HCT116 (cell line): ENCODE results near the gene CLASP1. TPM values are rescaled to one million over a fixed set of nuclear protein-coding genes. Genes with fewer than 3 reads are reported as not detected.

Experiments used
- ATAC-seq: fragments of 200-7000 bp; cut with Tn5 transposase; 2 replicates; pipeline ENCODE4 v1.9.1; 2020; ENCODE audit warnings: mild to moderate bottlenecking, moderate library complexity
- BruUV-seq: library from RNA; stranded (reverse); fragments of 400-500 nt; replicated peaks from 2 replicates; lab custom pipeline; 2021; lab: Mats Ljungman, UMichigan
- CTCF ChIA-PET: fragments of 300-600 bp; sonication (Branson Sonifier 250); formaldehyde crosslinking; loops from one replicate; lab custom pipeline; 2021; ENCODE audit warnings: antibody characterized with exemption; lab: Charles Lee
- POLR2A ChIA-PET: fragments of 300-600, 350-600 bp; sonication (Branson Sonifier 250); formaldehyde crosslinking; loops from one replicate; lab custom pipeline; 2021; ENCODE audit warnings: antibody characterized with exemption; lab: Charles Lee
- RAD21 ChIA-PET, 2 experiments: fragments of 300-600 bp; sonication (Branson Sonifier 250); formaldehyde crosslinking; loops; one replicate each; lab custom pipeline; 2023; ENCODE audit warnings: low total read pairs in 2 of 2; ENCODE audit not compliant: uncharacterized antibody in 2 of 2, unreplicated experiment in 2 of 2, low non-redundant PET in 1 of 2; lab: Charles Lee
- DNase-seq: peaks from one replicate; pipeline ENCODE4 v3.0.0-alpha.2; 2010; ENCODE audit warnings: low read depth, low spot score
- H2AFZ ChIP-seq: fragments of 200-600 bp; shearing (Covaris generic), sonication (generic); 2 replicates; pipeline ENCODE4 v1.6.1; 2017; ENCODE audit warnings: low read depth, mixed run types, mixed read lengths, antibody characterized with exemption, low read length; ENCODE audit not compliant: poor library complexity, severe bottlenecking
- H3K27ac ChIP-seq: 2 replicates; pipeline ENCODE4 v1.5.1; 2012; ENCODE audit warnings: low read depth, low read length
- H3K27me3 ChIP-seq: fragments of 200-600 bp; sonication (generic); 2 replicates; pipeline ENCODE4 v1.6.1; 2016; ENCODE audit warnings: mixed run types, low read length, mixed read lengths; ENCODE audit not compliant: insufficient read depth
- H3K36me3 ChIP-seq, 2 experiments: fragments of 200-500 bp in 1 of 2; fragments of 200-600 bp in 1 of 2; sonication (Bioruptor generic) in 1 of 2; sonication (generic) in 1 of 2; 2 replicates each; pipeline versions ENCODE4 v1.5.1 to v1.6.1; 2014 to 2016; ENCODE audit warnings: low read length in 2 of 2, inconsistent platforms in 1 of 2, mixed read lengths in 1 of 2, mixed run types in 1 of 2; ENCODE audit not compliant: insufficient read depth in 2 of 2, control insufficient read depth in 1 of 2
- H3K4me1 ChIP-seq, 2 experiments: fragments of 200-600 bp in 1 of 2; sonication (generic) in 1 of 2; 2 replicates each; pipeline versions ENCODE4 v1.5.1 to v1.6.1; 2012 to 2017; ENCODE audit warnings: low read length in 2 of 2, inconsistent platforms in 1 of 2, mild to moderate bottlenecking in 1 of 2, mixed read lengths in 1 of 2, mixed run types in 1 of 2, moderate library complexity in 1 of 2; ENCODE audit not compliant: insufficient read depth in 2 of 2, control insufficient read depth in 1 of 2
- H3K4me2 ChIP-seq: fragments of 200-600 bp; sonication (generic); 2 replicates; pipeline ENCODE4 v1.6.1; 2017; ENCODE audit warnings: mixed run types, low read length, mixed read lengths
- H3K4me3 ChIP-seq, 2 experiments: fragments of 200-600 bp in 1 of 2; sonication (generic) in 1 of 2; replicated peaks in 1 of 2; 2 replicates each; pipeline ENCODE4 v1.5.1; 2011 to 2016; ENCODE audit warnings: low read length in 2 of 2, control low read depth in 1 of 2, low read depth in 1 of 2, mild to moderate bottlenecking in 1 of 2, mixed read lengths in 1 of 2, mixed run types in 1 of 2
- H3K79me2 ChIP-seq: fragments of 200-600 bp; sonication (generic); 2 replicates; pipeline ENCODE4 v1.6.1; 2017; ENCODE audit warnings: mild to moderate bottlenecking, mixed run types, low read length, moderate library complexity, mixed read lengths; ENCODE audit not compliant: insufficient read depth
- H3K9ac ChIP-seq: fragments of 200-600 bp; sonication (generic); 2 replicates; pipeline ENCODE4 v1.6.1; 2016; ENCODE audit warnings: low read length, mixed read lengths
- H3K9me2 ChIP-seq: fragments of 200-600 bp; sonication (generic), shearing (Covaris generic); 2 replicates; pipeline ENCODE4 v1.6.1; 2017; ENCODE audit warnings: mixed run types, mild to moderate bottlenecking, moderate library complexity; ENCODE audit not compliant: insufficient read depth
- H3K9me3 ChIP-seq, 2 experiments: fragments of 200-500 bp in 1 of 2; fragments of 200-600 bp in 1 of 2; sonication (Bioruptor generic) in 1 of 2; sonication (generic) in 1 of 2; 2 replicates each; pipeline ENCODE4 v1.6.1; 2014 to 2017; ENCODE audit warnings: low read length in 2 of 2, mixed read lengths in 2 of 2, inconsistent platforms in 1 of 2, low read depth in 1 of 2, mild to moderate bottlenecking in 1 of 2, mixed run types in 1 of 2, moderate library complexity in 1 of 2; ENCODE audit not compliant: control insufficient read depth in 1 of 2, insufficient read depth in 1 of 2
- H4K20me1 ChIP-seq: fragments of 200-600 bp; sonication (generic), shearing (Covaris generic); 2 replicates; pipeline ENCODE4 v1.6.1; 2017; ENCODE audit warnings: mixed run types, mild to moderate bottlenecking, moderate library complexity; ENCODE audit not compliant: insufficient read depth
- CBX3 ChIP-seq: IDR thresholded peaks from 2 replicates; pipeline ENCODE4 v1.6.1; 2012; ENCODE audit warnings: low read depth
- CEBPB ChIP-seq: IDR thresholded peaks from 2 replicates; pipeline ENCODE4 v1.6.1; 2012; ENCODE audit warnings: low read depth
- ELF1 ChIP-seq: IDR thresholded peaks from 2 replicates; pipeline ENCODE4 v1.6.1; 2012; ENCODE audit warnings: low read depth, borderline replicate concordance
- JUND ChIP-seq: IDR thresholded peaks from 2 replicates; pipeline ENCODE4 v1.6.1; 2012
- TCF7L2 ChIP-seq: IDR thresholded peaks from 2 replicates; pipeline ENCODE4 v1.7.0; 2011; ENCODE audit warnings: borderline replicate concordance, inconsistent platforms; ENCODE audit not compliant: insufficient read depth, insufficient read length; ENCODE audit errors: extremely low read depth
- YY1 ChIP-seq: IDR thresholded peaks from 2 replicates; pipeline ENCODE4 v1.6.1; 2011; ENCODE audit warnings: low read length, low read depth, moderate library complexity, mild to moderate bottlenecking; ENCODE audit not compliant: insufficient replicate concordance; ENCODE audit errors: extremely low read depth
- ZBTB33 ChIP-seq: IDR thresholded peaks from 2 replicates; pipeline ENCODE4 v1.6.1; 2011; ENCODE audit warnings: mild to moderate bottlenecking, low read length, moderate library complexity; ENCODE audit not compliant: insufficient replicate concordance; ENCODE audit errors: extremely low read depth
- ZNF274 ChIP-seq: fragments of 200-500 bp; sonication (Bioruptor generic); IDR thresholded peaks from 2 replicates; pipeline ENCODE4 v1.6.1; 2014; ENCODE audit warnings: mild to moderate bottlenecking, low read depth, low read length, inconsistent platforms
- intact Hi-C: fragments of 100-400 bp; cut with micrococcal nuclease; formaldehyde crosslinking; loops from 2 replicates; pipeline ENCODE4 v1.10.0; 2022
- total RNA-seq: library from RNA; stranded (reverse); gene quantifications from one replicate; pipeline ENCODE4 v1.2.1, GENCODE V29; 2021; ENCODE audit not compliant: unreplicated experiment
- TF ChIP-seq, protein P1 (sequence below): IDR thresholded peaks from 2 replicates; pipeline ENCODE4 v1.6.1; 2012; ENCODE audit warnings: low read depth

Gene CLASP1
- total RNA-seq, 1 experiment from 2014 or later, result 41.9 TPM

DNA sequence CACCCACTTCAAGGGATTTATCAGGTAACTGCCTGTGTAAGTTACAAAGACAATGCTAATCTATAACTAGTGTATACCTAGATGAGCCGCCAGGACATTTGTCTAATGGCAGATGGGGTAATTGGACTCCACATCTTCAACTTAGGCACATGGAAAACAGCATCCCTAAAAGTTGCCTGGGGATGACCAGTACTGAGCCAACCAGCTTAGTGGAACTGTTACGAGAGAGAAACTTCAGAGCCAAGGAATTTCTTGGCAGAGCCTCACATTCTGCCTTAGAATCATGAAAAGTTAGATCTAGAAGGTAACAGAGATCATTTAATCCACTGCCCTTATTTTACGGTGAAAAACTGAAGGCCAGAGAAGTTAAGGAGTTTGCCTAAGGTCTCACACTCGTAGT, 15.5 kb upstream of the CLASP1 start:
- BruUV-seq, result no TSS peak
- H3K27ac ChIP-seq, result no peak overlapping the region
- ATAC-seq (no peak), DNase-seq (no peak)
- H3K4me1 ChIP-seq, result no peaks in the 10 kb centered on the region
- H3K36me3 ChIP-seq, result no peaks in the 10 kb centered on the region
- no peaks in the 10 kb centered on the region for H4K20me1 ChIP-seq
- intact Hi-C loops, result no loop called here
- ChIA-PET POLR2A (interaction anchor here (1.0 kb wide), 1 partner anchor 134 kb away, joined by 4 read pairs; the partner anchor contains the start of gene RNU4ATAC), CTCF (no interaction called here), RAD21 (no interaction called here)
- no peak overlapping the region for H3K9ac ChIP-seq
- no peak overlapping the region for H3K4me2 ChIP-seq
- H3K9me3 ChIP-seq, result no peaks in the 10 kb centered on the region
- H3K79me2 ChIP-seq, result no peaks in the 10 kb centered on the region
- no peak overlapping the region for H3K4me3 ChIP-seq
- no peaks in the 10 kb centered on the region for H3K9me2 ChIP-seq
- no peak overlapping the region for H2AFZ ChIP-seq
- TF ChIP-seq JUND, result no peak
- no peak for TF ChIP-seq ZBTB33
- no peak for TF ChIP-seq CBX3
- TF ChIP-seq ELF1, result no peak
- no peak for TF ChIP-seq TCF7L2
- TF ChIP-seq, protein P1, sequence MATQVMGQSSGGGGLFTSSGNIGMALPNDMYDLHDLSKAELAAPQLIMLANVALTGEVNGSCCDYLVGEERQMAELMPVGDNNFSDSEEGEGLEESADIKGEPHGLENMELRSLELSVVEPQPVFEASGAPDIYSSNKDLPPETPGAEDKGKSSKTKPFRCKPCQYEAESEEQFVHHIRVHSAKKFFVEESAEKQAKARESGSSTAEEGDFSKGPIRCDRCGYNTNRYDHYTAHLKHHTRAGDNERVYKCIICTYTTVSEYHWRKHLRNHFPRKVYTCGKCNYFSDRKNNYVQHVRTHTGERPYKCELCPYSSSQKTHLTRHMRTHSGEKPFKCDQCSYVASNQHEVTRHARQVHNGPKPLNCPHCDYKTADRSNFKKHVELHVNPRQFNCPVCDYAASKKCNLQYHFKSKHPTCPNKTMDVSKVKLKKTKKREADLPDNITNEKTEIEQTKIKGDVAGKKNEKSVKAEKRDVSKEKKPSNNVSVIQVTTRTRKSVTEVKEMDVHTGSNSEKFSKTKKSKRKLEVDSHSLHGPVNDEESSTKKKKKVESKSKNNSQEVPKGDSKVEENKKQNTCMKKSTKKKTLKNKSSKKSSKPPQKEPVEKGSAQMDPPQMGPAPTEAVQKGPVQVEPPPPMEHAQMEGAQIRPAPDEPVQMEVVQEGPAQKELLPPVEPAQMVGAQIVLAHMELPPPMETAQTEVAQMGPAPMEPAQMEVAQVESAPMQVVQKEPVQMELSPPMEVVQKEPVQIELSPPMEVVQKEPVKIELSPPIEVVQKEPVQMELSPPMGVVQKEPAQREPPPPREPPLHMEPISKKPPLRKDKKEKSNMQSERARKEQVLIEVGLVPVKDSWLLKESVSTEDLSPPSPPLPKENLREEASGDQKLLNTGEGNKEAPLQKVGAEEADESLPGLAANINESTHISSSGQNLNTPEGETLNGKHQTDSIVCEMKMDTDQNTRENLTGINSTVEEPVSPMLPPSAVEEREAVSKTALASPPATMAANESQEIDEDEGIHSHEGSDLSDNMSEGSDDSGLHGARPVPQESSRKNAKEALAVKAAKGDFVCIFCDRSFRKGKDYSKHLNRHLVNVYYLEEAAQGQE, result no peak
- no peak for TF ChIP-seq CEBPB
- TF ChIP-seq ZNF274, result no peak
- TF ChIP-seq YY1, result no peak
- no peaks in the 10 kb centered on the region for H3K27me3 ChIP-seq
